WTC11 (cell line): ENCODE data around the gene SLC6A18.

Experiments
- GABPB1 ChIP-seq: sonication (generic); formaldehyde crosslinking; IDR thresholded peaks from 2 replicates; pipeline ENCODE4 v1.8.1; 2023; ENCODE audit warnings: mild to moderate bottlenecking, missing genetic modification reagents
- IRF2 ChIP-seq: sonication (generic); formaldehyde crosslinking; IDR thresholded peaks from 2 replicates; pipeline ENCODE4 v1.8.0; 2022; ENCODE audit warnings: low read depth, missing genetic modification reagents, borderline replicate concordance
- JUN ChIP-seq: sonication (generic); formaldehyde crosslinking; IDR thresholded peaks from 2 replicates; pipeline ENCODE4 v1.8.0; 2023; ENCODE audit warnings: mild to moderate bottlenecking, missing genetic modification reagents
- TF ChIP-seq, protein P1 (sequence below): fragments of 200-600 bp; IDR thresholded peaks from 2 replicates; pipeline ENCODE4 v1.8.0; 2022; ENCODE audit warnings: antibody characterized with exemption
- TF ChIP-seq, protein P2 (sequence below): sonication (generic); formaldehyde crosslinking; conservative IDR thresholded peaks from 2 replicates; pipeline ENCODE4 v1.8.1; 2022; ENCODE audit warnings: mild to moderate bottlenecking, missing genetic modification reagents

DNA sequence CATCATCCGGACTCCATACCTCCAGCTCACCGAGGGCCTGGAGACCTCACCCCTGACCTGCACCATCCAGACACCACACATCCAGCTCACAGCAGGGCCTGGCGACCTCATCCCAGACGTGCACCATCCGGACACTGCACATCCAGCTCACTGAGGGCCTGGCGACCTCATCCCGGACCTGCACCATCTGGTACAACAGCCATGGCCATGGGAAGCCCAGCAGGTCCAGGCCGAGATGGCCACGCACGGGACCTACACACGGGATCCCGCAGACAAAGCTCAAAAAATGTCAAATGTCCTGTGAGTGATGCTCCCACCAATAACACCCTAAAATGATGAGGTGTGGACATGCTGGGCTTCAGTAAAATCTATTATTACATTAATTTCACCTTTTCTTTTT lies 60.0 kb downstream of the SLC6A18 start:
- TF ChIP-seq GABPB1 (CRISPR knock-in tag) (no peak), JUN (CRISPR knock-in tag) (no peak), IRF2 (no peak)
- TF ChIP-seq, protein P1, sequence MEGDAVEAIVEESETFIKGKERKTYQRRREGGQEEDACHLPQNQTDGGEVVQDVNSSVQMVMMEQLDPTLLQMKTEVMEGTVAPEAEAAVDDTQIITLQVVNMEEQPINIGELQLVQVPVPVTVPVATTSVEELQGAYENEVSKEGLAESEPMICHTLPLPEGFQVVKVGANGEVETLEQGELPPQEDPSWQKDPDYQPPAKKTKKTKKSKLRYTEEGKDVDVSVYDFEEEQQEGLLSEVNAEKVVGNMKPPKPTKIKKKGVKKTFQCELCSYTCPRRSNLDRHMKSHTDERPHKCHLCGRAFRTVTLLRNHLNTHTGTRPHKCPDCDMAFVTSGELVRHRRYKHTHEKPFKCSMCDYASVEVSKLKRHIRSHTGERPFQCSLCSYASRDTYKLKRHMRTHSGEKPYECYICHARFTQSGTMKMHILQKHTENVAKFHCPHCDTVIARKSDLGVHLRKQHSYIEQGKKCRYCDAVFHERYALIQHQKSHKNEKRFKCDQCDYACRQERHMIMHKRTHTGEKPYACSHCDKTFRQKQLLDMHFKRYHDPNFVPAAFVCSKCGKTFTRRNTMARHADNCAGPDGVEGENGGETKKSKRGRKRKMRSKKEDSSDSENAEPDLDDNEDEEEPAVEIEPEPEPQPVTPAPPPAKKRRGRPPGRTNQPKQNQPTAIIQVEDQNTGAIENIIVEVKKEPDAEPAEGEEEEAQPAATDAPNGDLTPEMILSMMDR = no peak
- TF ChIP-seq, protein P2, sequence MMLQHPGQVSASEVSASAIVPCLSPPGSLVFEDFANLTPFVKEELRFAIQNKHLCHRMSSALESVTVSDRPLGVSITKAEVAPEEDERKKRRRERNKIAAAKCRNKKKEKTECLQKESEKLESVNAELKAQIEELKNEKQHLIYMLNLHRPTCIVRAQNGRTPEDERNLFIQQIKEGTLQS (CRISPR knock-in tag) = no peak
